GM19043 (cell line): ENCODE results near the gene PPP1R3D.

Experiments
- ATAC-seq: cut with Tn5 transposase; IDR thresholded peaks from one replicate; pipeline ENCODE4 v1.9.1; 2021; ENCODE audit warnings: low read depth; ENCODE audit not compliant: unreplicated experiment

PPP1R3D gene

GRCh38 chr20:59948828-59949720, 9.0 kb upstream of the PPP1R3D start:
- peak; percentile 68 for ATAC-seq

- ATAC-seq: no peak
Measured at GRCh38 chr20:59948212-59948611, 8.1 kb upstream of the PPP1R3D start.

GRCh38 chr20:59947376-59947775, 7.3 kb upstream of the PPP1R3D start:
- ATAC-seq: no peak

- ATAC-seq: no peak
Measured at GRCh38 chr20:59945731-59946130, 5.6 kb upstream of the PPP1R3D start.

GRCh38 chr20:59945175-59945574, 5.1 kb upstream of the PPP1R3D start:
- ATAC-seq: no peak

- no peak for ATAC-seq
Measured at GRCh38 chr20:59944726-59945125, 4.6 kb upstream of the PPP1R3D start.

GRCh38 chr20:59942245-59942644, 2.1 kb upstream of the PPP1R3D start:
- no peak for ATAC-seq

GRCh38 chr20:59940956-59941294, 820 bp upstream of the PPP1R3D start:
- peak; percentile 3 for ATAC-seq

- ATAC-seq: peak; percentile 34
Measured at GRCh38 chr20:59939879-59940128, 301 bp downstream of the PPP1R3D start.

- peak; percentile 22 for ATAC-seq
Measured at GRCh38 chr20:59939052-59939878, 840 bp downstream of the PPP1R3D start.

- no peak for ATAC-seq
Measured at GRCh38 chr20:59938696-59939051, 1.4 kb downstream of the PPP1R3D start.

GRCh38 chr20:59938221-59938620, 1.9 kb downstream of the PPP1R3D start:
- ATAC-seq: no peak

- ATAC-seq: no peak
Measured at GRCh38 chr20:59937150-59937549, 3.0 kb downstream of the PPP1R3D start.

- ATAC-seq: no peak
Measured at GRCh38 chr20:59936409-59936808, 3.7 kb downstream of the PPP1R3D start.

- ATAC-seq: no peak
Measured at GRCh38 chr20:59935457-59936185, 4.5 kb downstream of the PPP1R3D start.

GRCh38 chr20:59933849-59934585, 6.1 kb downstream of the PPP1R3D start:
- peak; percentile 82 for ATAC-seq

- ATAC-seq: peak; percentile 15
Measured at GRCh38 chr20:59933296-59933848, 6.7 kb downstream of the PPP1R3D start, which contains the start of gene SYCP2. SYCP2 (minus strand) TSS chr20:59933637; CDS start chr20:59922413, 11,224 bp downstream.

- no peak for ATAC-seq
Measured at GRCh38 chr20:59932616-59933295, 7.3 kb downstream of the PPP1R3D start.

GRCh38 chr20:59931511-59932312, 8.4 kb downstream of the PPP1R3D start:
- ATAC-seq: no peak
